GM21381 (cell line): ENCODE data around the gene MAP3K20.
"Not testable (repeated sequence)": the region's sequence is repeated elsewhere in the genome, so short reads cannot be mapped to it uniquely, and the experiment has no call there.

Source experiments
- ATAC-seq: cut with Tn5 transposase; IDR thresholded peaks from one replicate; pipeline ENCODE4 v1.9.1; 2021; ENCODE audit warnings: mild to moderate bottlenecking, moderate library complexity; ENCODE audit not compliant: unreplicated experiment

The MAP3K20 gene

GRCh38 chr2:173301549-173301948, 225.9 kb downstream of the MAP3K20 start:
- ATAC-seq = not testable (repeated sequence)

DNA sequence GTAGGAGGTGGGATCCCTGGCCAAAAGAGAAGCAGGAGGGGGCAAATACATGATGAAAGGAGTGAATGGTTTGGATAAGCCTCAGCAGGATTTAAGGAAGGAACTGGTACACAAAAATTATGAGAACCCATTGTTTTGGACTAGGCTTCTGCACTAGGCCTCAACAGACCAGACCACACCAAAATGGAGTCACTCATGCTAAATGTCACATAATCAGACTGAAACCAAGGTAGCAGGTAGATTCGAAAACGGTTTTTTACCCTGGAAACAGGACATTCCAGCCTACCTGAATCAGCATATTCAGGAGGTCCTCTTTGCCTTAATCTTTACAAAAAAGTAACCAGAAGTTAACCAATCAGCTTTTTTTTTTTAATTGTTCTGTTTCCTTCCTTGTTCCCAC, 229.7 kb downstream of the MAP3K20 start:
- ATAC-seq = no peak

DNA sequence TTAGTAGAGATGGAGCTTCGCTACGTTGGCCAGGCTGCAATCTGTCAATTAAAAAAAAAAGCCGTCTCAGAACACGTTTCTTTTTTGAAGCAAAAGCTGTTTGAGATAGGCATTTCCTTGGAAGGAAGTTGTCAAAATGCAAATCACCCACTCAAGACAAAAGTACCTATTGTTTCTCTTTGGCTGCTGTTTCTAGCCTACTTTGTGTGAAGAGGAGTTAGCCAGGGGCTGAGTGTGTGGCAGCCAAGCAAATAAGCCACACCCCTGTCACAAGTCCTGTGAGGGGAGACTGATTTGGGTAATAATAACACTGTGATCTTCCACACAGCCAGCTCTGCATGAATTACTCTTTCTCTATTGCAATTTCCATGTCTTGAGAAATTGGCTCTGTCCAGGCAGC, 231.6 kb downstream of the MAP3K20 start:
- no peak for ATAC-seq

DNA sequence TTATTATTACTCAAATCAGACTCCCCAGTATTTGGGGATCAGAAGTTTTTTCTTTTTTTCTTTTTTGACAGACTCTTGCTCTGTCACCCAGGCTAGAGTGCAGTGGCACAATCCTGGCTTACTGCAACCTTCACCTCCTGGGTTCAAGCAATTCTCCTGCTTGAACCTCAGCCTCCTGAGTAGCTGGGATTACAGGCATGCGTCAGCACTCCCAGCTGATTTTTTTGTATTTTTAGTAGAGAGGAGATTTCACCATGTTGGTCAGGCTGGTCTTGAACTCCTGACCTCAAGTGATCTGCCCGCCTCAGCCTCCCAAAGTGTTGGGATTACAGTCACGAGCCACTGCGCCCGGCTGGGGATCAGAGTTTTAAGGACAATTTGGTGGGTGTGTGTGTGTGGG, 233.7 kb downstream of the MAP3K20 start:
- ATAC-seq = not testable (repeated sequence)

GRCh38 chr2:173311844-173312606, 236.4 kb downstream of the MAP3K20 start:
- ATAC-seq = no peak
